Upper lobe of left lung (tissue), 4 donors: Measurements from ENCODE around the gene CUX1.
"Not testable (repeated sequence)": the region's sequence is repeated elsewhere in the genome, so short reads cannot be mapped to it uniquely, and the experiment has no call there.

Experiments
- CTCF ChIP-seq, 6 experiments: fragments of 450-650 bp in 4 of 6; fragments of 200-600 bp in 2 of 6; sonication (generic) in 2 of 6; IDR thresholded peaks; one replicate each; pipeline ENCODE4 v1.5.1; 2016 to 2019; ENCODE audit warnings: antibody characterized with exemption in 6 of 6
- EP300 ChIP-seq, 4 donors: sonication (generic); formaldehyde crosslinking; IDR thresholded peaks; one replicate each; pipeline ENCODE4 v1.5.1; 2017; ENCODE audit warnings: antibody characterized with exemption in 4 of 4, control low read depth in 2 of 4
- POLR2A ChIP-seq, 4 donors: fragments of 450-650 bp; IDR thresholded peaks; one replicate each; pipeline ENCODE4 v1.5.1; 2016 to 2017; ENCODE audit warnings: antibody characterized with exemption in 4 of 4, mild to moderate bottlenecking in 2 of 4
- POLR2AphosphoS5 ChIP-seq, 2 donors: sonication (generic); formaldehyde crosslinking; IDR thresholded peaks; one replicate each; pipeline ENCODE4 v1.5.1; 2017; ENCODE audit warnings: antibody characterized with exemption in 2 of 2

GRCh38 chr7:101798173-101798572 is 19.3 kb upstream of the CUX1 start:
- TF ChIP-seq CTCF, POLR2AphosphoS5, POLR2A, EP300 (IDR thresholded peaks at IDR 0.05): not testable (repeated sequence)
